DND-41 (cell line): ENCODE results near the gene UAP1L1.

Source experiments
- ATAC-seq: fragments of 200-7000 bp; cut with Tn5 transposase; 3 replicates; pipeline ENCODE4 v1.9.1; 2021; ENCODE audit warnings: low read depth; ENCODE audit not compliant: insufficient read depth
- DNase-seq: peaks from one replicate; pipeline ENCODE4 v3.0.0-alpha.2; 2020
- H2AFZ ChIP-seq: 2 replicates; pipeline ENCODE4 v1.6.0; 2012; ENCODE audit warnings: low read depth, low read length
- H3K27ac ChIP-seq: 2 replicates; pipeline ENCODE4 v1.5.1; 2012; ENCODE audit warnings: low read length, inconsistent platforms
- H3K27me3 ChIP-seq: fragments of 200-600 bp; sonication (generic); 2 replicates; pipeline ENCODE4 v1.6.0; 2012; ENCODE audit warnings: low read length, mild to moderate bottlenecking, inconsistent platforms; ENCODE audit not compliant: insufficient read depth, poor library complexity
- H3K36me3 ChIP-seq: 2 replicates; pipeline ENCODE4 v1.5.1; 2012; ENCODE audit warnings: low read length, inconsistent platforms; ENCODE audit not compliant: insufficient read depth
- H3K4me1 ChIP-seq: 2 replicates; pipeline ENCODE4 v1.5.1; 2012; ENCODE audit warnings: mild to moderate bottlenecking, low read length; ENCODE audit not compliant: insufficient read depth
- H3K4me2 ChIP-seq: 2 replicates; pipeline ENCODE4 v1.6.0; 2012; ENCODE audit warnings: mild to moderate bottlenecking, moderate library complexity, low read length, inconsistent platforms; ENCODE audit not compliant: insufficient read depth
- H3K4me3 ChIP-seq, 2 experiments: fragments of 200-600 bp in 1 of 2; shearing (Covaris generic) in 1 of 2; 2 replicates each; pipeline ENCODE4 v1.5.1; 2012 to 2016; ENCODE audit warnings: inconsistent platforms in 2 of 2, low read length in 2 of 2, mild to moderate bottlenecking in 2 of 2, low read depth in 1 of 2, moderate library complexity in 1 of 2
- H3K79me2 ChIP-seq: 2 replicates; pipeline ENCODE4 v1.6.0; 2012; ENCODE audit warnings: low read length, inconsistent platforms; ENCODE audit not compliant: insufficient read depth
- H3K9ac ChIP-seq: 2 replicates; pipeline ENCODE4 v1.6.0; 2012; ENCODE audit warnings: low read depth, mild to moderate bottlenecking, inconsistent platforms, low read length, moderate library complexity
- H3K9me3 ChIP-seq: 2 replicates; pipeline ENCODE4 v1.5.1; 2012; ENCODE audit warnings: low read length, moderate library complexity, mild to moderate bottlenecking, inconsistent platforms; ENCODE audit not compliant: insufficient read depth, severe bottlenecking
- H4K20me1 ChIP-seq: 2 replicates; pipeline ENCODE4 v1.6.0; 2012; ENCODE audit warnings: low read length; ENCODE audit not compliant: insufficient read depth
- CTCF ChIP-seq: IDR thresholded peaks from 2 replicates; pipeline ENCODE4 v1.5.1; 2012; ENCODE audit warnings: borderline replicate concordance, low read length, moderate library complexity, mild to moderate bottlenecking; ENCODE audit not compliant: poor library complexity, severe bottlenecking; ENCODE audit errors: extremely low read depth
- EZH2 ChIP-seq: IDR thresholded peaks from 3 replicates; pipeline ENCODE4 v1.6.1; 2012; ENCODE audit warnings: borderline replicate concordance, low read depth, mild to moderate bottlenecking, moderate library complexity, low read length, inconsistent platforms; ENCODE audit not compliant: severe bottlenecking

The UAP1L1 gene

GRCh38 chr9:137063311-137064026 lies 13.8 kb upstream of the UAP1L1 start:
- H3K27ac ChIP-seq = no peak overlapping the region
- no peaks in the 10 kb centered on the region for H3K9me3 ChIP-seq
- H3K36me3 ChIP-seq = peaks cover 29% of the 10 kb centered on the region
- ATAC-seq (no peak), DNase-seq (no peak)
- peaks cover 39% of the 10 kb centered on the region for H4K20me1 ChIP-seq
- H3K27me3 ChIP-seq = no peaks in the 10 kb centered on the region
- no peak for TF ChIP-seq CTCF
- no peak for TF ChIP-seq EZH2
- H3K4me1 ChIP-seq = peaks cover 10% of the 10 kb centered on the region
- H3K79me2 ChIP-seq = peaks cover under 1% of the 10 kb centered on the region; the same call in 1 of the 2 replicates
- no peak overlapping the region for H3K9ac ChIP-seq
- no peak overlapping the region for H3K4me2 ChIP-seq
- H3K4me3 ChIP-seq = no peak overlapping the region
- no peak overlapping the region for H2AFZ ChIP-seq

- Histone ChIP-seq H3K4me3 (no peak overlapping the region), H4K20me1 (peaks cover 47% of the 10 kb centered on the region), H3K9ac (no peak overlapping the region), H3K4me1 (peaks cover 18% of the 10 kb centered on the region), H3K4me2 (no peak overlapping the region), H3K36me3 (peaks cover 29% of the 10 kb centered on the region), H3K27ac (no peak overlapping the region), H3K27me3 (no peaks in the 10 kb centered on the region), H3K79me2 (peaks cover 8% of the 10 kb centered on the region), H2AFZ (no peak overlapping the region), H3K9me3 (no peaks in the 10 kb centered on the region)
- ATAC-seq (peak; percentile 48; the same call in 2 of the 3 replicates), DNase-seq (peak; percentile 52)
- TF ChIP-seq CTCF = peak; percentile 87
- TF ChIP-seq EZH2 = no peak
Measured at GRCh38 chr9:137064027-137064879, 13.1 kb upstream of the UAP1L1 start.

GRCh38 chr9:137064880-137065164 lies 12.5 kb upstream of the UAP1L1 start:
- no peaks in the 10 kb centered on the region for H3K27me3 ChIP-seq
- no peak overlapping the region for H3K9ac ChIP-seq
- H3K36me3 ChIP-seq = peaks cover 29% of the 10 kb centered on the region
- H3K9me3 ChIP-seq = no peaks in the 10 kb centered on the region
- TF ChIP-seq CTCF (no peak), EZH2 (no peak)
- no peak overlapping the region for H3K27ac ChIP-seq
- H3K4me1 ChIP-seq = peaks cover 23% of the 10 kb centered on the region
- ATAC-seq (no peak), DNase-seq (no peak)
- no peak overlapping the region for H2AFZ ChIP-seq
- H3K4me2 ChIP-seq = no peak overlapping the region
- peaks cover 13% of the 10 kb centered on the region for H3K79me2 ChIP-seq
- peaks cover 52% of the 10 kb centered on the region for H4K20me1 ChIP-seq
- H3K4me3 ChIP-seq = no peak overlapping the region
